ENCODE results near the gene TRPC1.

DNA sequence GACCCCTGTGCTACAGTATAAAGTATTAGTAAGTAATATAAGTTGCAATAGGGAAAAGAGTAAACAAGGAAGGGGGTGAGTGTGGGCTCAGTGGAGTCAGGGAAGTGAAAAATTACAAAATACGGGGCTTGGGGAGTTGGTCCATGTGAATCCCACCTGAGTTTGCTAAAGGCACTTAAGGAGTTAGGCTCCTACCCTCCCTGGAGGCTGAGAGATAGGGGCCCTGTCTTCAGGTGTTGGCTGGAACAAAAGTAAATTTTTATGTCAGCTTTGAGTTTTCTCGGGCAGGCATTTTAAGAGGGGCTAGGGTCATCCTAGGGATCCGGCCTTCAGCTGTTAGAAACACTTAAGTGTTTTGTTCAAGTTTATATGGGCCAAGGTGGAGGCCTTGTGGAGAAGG, 8.2 kb downstream of the TRPC1 start:
- TF ChIP-seq, protein P1, sequence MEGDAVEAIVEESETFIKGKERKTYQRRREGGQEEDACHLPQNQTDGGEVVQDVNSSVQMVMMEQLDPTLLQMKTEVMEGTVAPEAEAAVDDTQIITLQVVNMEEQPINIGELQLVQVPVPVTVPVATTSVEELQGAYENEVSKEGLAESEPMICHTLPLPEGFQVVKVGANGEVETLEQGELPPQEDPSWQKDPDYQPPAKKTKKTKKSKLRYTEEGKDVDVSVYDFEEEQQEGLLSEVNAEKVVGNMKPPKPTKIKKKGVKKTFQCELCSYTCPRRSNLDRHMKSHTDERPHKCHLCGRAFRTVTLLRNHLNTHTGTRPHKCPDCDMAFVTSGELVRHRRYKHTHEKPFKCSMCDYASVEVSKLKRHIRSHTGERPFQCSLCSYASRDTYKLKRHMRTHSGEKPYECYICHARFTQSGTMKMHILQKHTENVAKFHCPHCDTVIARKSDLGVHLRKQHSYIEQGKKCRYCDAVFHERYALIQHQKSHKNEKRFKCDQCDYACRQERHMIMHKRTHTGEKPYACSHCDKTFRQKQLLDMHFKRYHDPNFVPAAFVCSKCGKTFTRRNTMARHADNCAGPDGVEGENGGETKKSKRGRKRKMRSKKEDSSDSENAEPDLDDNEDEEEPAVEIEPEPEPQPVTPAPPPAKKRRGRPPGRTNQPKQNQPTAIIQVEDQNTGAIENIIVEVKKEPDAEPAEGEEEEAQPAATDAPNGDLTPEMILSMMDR (conservative IDR thresholded peaks at IDR 0.05; ENCODE audit: low read length), result no peak
- TF ChIP-seq EZH2phosphoT487 (IDR thresholded peaks at IDR 0.05; ENCODE audit: borderline replicate concordance), result no peak

Measured in Loucy (cell line).